Ishikawa (cell line): Measurements from ENCODE around the gene PAPOLG.

Experiments
- EGR1 ChIP-seq: IDR thresholded peaks from 2 replicates; pipeline ENCODE4 v1.6.1; 2012
- EP300 ChIP-seq: IDR thresholded peaks from 2 replicates; pipeline ENCODE4 v1.6.1; 2012; ENCODE audit warnings: borderline replicate concordance
- MAX ChIP-seq: IDR thresholded peaks from 2 replicates; pipeline ENCODE4 v1.6.1; 2012

DNA sequence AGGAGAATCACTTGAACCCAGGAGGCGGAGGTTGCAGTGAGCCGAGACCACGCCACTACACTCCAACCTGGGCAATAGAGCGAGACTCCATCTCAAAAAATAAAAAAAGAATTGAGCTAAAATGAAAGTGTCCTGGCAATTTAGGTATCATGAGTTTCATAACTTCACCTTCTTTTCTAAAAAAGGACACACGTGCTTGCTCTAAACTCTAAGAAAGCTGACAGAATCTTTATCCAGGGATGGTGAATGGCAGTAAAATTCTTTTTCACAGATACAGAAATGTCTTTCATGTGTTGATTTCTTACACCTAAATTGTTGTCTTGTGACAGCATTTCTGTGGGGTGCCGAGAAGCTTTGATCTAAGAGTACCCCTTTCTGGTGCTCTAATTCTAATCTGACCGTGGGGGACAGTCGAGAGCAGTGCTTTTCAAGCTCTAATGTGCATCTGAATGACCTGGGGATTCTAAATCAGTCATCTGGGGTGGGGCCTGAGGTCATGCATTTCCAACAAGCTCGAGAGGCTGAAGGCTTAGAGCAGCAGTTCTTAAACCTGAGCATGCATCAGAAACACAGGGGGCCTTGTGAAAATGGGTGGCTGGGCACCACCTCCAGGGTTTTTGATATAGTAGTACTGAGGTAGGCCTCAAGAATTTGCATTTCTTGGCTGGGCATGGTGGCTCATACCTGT lies 83.2 kb downstream of the PAPOLG start:
- TF ChIP-seq EP300 (no peak), EGR1 (no peak), MAX (no peak)
